GM18870 (cell line): ENCODE data around the gene MLLT3.
A peak's percentile ranks its signal among the peaks of the same experiment; 100 is the strongest.

Source experiments
- ATAC-seq: cut with Tn5 transposase; IDR thresholded peaks from one replicate; pipeline ENCODE4 v1.9.1; 2021; ENCODE audit warnings: moderate library complexity; ENCODE audit not compliant: unreplicated experiment

MLLT3 gene

DNA sequence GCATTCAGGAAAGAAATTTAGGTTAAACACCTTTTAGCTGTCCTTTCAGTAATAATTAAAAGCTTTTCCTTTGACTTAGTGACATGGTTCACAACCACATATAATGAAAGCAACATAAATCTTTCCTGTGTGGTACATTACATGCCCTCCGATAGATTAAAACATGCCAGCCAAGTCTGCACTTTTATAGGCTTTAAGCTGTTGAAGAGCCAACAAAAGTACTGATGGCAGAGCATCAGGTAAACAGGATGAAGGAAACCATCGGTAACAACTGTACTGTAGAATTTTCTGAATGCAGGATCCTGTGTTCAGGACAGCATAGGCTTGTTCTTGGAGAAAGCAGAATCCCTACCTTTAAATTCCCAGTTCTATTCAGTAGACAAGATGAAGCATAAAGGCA lies 226.6 kb downstream of the MLLT3 start:
- ATAC-seq = no peak

DNA sequence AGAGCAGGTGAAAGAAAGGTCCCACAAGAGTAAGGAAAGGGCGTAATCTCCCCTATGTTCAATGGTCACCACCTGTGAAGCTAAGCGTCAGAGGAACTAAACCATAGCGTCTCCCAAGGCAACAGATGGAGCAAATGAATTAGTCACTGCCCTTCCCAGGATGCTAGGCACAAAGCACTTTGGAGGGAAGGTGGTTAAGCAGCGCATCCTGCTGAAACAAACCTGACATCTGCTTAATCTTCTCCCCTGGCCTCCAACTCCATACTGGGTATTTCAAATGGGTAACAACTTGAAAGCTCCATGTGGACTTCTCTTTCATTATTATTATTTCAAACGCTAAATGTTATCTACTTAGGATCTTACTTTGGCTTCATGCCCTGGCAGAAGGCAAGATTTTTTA lies 227.3 kb downstream of the MLLT3 start:
- ATAC-seq = no peak

DNA sequence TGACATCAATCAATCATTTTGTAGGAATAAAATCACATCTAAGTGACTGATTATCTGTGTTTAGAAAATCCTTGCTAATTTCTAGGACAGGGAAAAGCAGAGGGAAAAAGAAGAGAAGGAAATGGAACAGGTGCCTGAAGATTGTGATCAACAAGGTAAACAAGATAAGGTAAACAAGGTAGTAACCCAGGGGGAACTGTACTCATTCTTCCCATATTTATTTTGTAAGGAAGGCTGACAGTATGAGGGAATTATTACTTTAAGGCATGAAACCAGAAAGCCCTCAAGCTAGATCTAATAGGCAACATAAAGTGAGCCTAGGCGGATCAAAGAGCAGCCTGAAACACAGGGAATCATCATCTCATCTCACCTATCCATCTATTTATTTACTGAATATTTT lies 231.1 kb downstream of the MLLT3 start:
- ATAC-seq = no peak

- ATAC-seq = no peak
Observed at GRCh38 chr9:20390400-20390799, 231.9 kb downstream of the MLLT3 start.

- ATAC-seq = no peak
Observed at GRCh38 chr9:20387062-20387461, 235.2 kb downstream of the MLLT3 start.

GRCh38 chr9:20384642-20385041 lies 237.7 kb downstream of the MLLT3 start:
- no peak for ATAC-seq

DNA sequence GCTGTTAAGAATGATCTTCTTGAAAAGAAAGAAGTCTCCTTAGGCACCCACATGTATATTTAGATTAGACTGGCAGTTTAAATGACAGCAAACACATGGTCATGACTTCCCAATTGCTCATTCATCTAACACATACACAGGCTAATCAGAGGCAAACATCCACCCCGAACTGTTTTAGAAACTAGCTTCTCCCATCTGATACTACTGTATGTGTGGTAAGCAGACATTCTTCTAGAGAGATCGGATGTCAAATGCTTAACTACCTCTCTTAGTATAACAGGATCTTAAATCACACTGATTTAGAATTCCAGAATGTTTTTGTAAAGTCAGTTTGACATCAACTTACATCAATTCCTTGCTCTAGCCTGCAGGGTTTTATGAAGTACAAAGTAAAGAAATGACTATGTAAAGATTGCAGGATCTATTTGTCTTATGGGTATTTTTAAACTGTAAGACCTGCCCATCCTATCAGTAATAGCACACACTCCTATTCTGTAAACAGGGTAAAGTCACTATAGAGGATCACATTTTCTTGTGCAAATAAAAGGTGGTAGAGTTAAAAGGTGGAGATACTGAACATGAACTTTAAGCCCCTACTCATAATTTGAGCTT lies 239.7 kb downstream of the MLLT3 start:
- ATAC-seq = peak; percentile 76

GRCh38 chr9:20380546-20380945 lies 241.8 kb downstream of the MLLT3 start:
- ATAC-seq = no peak

DNA sequence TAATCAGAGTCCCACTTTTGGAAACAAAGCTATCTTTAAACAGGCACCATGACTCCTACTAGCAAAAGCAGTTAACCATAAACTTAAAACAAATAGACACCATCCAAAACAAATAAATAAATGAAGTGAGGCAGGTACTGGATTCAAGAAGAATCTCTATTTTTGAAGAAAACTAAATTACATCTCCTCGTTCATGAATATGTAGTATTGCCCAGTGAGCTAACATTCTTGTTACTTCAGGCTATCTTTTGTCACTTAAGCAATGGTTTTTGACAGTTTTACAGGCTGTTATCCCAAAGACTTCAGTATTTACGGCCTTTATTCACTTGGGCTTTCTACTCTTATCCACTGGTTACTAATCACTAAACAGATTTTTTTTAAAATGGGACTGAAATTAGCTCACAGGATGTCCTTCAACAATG lies 242.5 kb downstream of the MLLT3 start:
- no peak for ATAC-seq

GRCh38 chr9:20378851-20379250 lies 243.4 kb downstream of the MLLT3 start:
- no peak for ATAC-seq

- ATAC-seq = no peak
Observed at GRCh38 chr9:20377790-20378189, 244.5 kb downstream of the MLLT3 start.

GRCh38 chr9:20376731-20377375 lies 245.4 kb downstream of the MLLT3 start:
- peak; percentile 62 for ATAC-seq

DNA sequence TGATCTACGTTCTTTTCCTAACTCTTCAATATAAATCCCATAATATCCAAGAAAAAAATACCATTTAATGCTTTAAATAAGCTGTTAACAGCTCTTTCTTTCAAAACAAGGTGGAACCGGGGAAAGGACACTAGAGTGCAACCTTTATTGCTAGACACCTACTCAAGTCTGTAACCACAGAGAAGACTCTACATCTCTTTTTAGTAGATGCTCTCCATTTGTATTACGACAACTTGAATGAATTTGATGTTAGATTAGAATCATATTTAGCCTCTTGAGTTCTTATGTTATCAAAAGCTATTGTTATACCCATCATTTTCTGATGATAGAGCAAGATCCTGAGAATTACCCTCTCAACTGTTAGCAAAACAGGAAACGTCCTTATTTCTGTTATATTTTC lies 246.3 kb downstream of the MLLT3 start:
- ATAC-seq = no peak

DNA sequence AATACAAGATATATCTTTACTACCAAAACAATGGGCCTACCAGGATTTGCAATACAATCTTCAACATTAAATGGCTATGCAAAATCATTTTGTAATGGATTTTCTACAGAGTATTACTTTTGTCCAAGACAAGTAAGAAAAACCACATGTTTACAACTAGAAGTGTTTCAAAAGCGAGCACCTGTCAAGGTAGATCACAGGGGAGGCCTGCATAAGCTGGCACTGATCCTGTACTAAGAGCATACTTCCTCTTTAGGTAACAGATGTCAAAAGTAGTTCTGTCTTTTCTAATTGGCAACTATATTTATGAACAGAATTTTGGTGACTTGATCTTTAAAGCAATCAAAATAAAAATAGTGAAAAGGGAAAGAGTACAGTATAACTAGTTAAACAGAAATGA lies 249.0 kb downstream of the MLLT3 start:
- no peak for ATAC-seq

GRCh38 chr9:20369391-20369790 lies 252.9 kb downstream of the MLLT3 start:
- no peak for ATAC-seq

GRCh38 chr9:20367855-20368254 lies 254.4 kb downstream of the MLLT3 start:
- no peak for ATAC-seq

- no peak for ATAC-seq
Observed at GRCh38 chr9:20364959-20365358, 257.3 kb downstream of the MLLT3 start.

GRCh38 chr9:20363233-20363632 lies 259.1 kb downstream of the MLLT3 start:
- no peak for ATAC-seq

GRCh38 chr9:20361656-20362570 lies 260.4 kb downstream of the MLLT3 start:
- ATAC-seq = peak; percentile 72

DNA sequence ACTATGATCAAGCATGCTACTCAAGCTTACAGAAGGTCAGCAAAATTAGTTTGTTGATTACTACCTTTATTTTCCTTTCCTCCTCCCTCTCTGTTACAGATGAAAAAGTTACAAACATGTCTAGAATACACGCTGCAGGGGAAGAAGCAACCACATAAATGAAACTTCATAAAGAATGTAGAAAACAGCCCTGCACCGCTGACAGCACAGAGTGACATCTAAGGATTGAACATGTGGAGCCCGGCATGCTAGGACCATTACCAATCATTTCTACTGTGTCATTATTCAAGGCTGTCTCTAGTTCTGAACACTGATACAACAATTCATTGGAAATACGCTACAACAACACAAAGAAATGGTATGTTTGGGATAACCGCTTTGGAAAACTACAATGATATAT lies 261.1 kb downstream of the MLLT3 start:
- no peak for ATAC-seq

GRCh38 chr9:20358207-20358606 lies 264.1 kb downstream of the MLLT3 start:
- ATAC-seq = no peak

- ATAC-seq = no peak
Observed at GRCh38 chr9:20357037-20357432, 265.3 kb downstream of the MLLT3 start.
